Measurements from ENCODE around the gene PPM1H.
A peak's percentile ranks its signal among the peaks of the same experiment; 100 is the strongest.

Gene PPM1H

GRCh38 chr12:62631471-62632410 is 303.2 kb downstream of the PPM1H start:
- peak; percentile 72 for DNase-seq

GRCh38 chr12:62629971-62630739 is 304.8 kb downstream of the PPM1H start:
- DNase-seq: peak; percentile 81

GRCh38 chr12:62629413-62629812 is 305.5 kb downstream of the PPM1H start:
- no peak for DNase-seq

- no peak for DNase-seq
Observed at GRCh38 chr12:62627181-62627580, 307.8 kb downstream of the PPM1H start.

- DNase-seq: no peak
Observed at GRCh38 chr12:62625228-62625627, 309.7 kb downstream of the PPM1H start.

GRCh38 chr12:62622177-62622576 is 312.8 kb downstream of the PPM1H start:
- no peak for DNase-seq

GRCh38 chr12:62621101-62621638 is 313.8 kb downstream of the PPM1H start:
- DNase-seq: peak; percentile 92

- no peak for DNase-seq
Observed at GRCh38 chr12:62618930-62619329, 316.0 kb downstream of the PPM1H start.

GRCh38 chr12:62618319-62618718 is 316.6 kb downstream of the PPM1H start:
- DNase-seq: no peak

GRCh38 chr12:62613081-62613480 is 321.9 kb downstream of the PPM1H start:
- no peak for DNase-seq

GRCh38 chr12:62606654-62607053 is 328.3 kb downstream of the PPM1H start:
- no peak for DNase-seq

- DNase-seq: no peak
Observed at GRCh38 chr12:62605981-62606380, 329.0 kb downstream of the PPM1H start.

- DNase-seq: no peak
Observed at GRCh38 chr12:62604871-62605270, 330.1 kb downstream of the PPM1H start.

- DNase-seq: no peak
Observed at GRCh38 chr12:62604373-62604772, 330.6 kb downstream of the PPM1H start.

- no peak for DNase-seq
Observed at GRCh38 chr12:62603811-62604098, 331.2 kb downstream of the PPM1H start.

- DNase-seq: peak; percentile 93
Observed at GRCh38 chr12:62603061-62603810, 331.7 kb downstream of the PPM1H start.

GRCh38 chr12:62602255-62603060 is 332.5 kb downstream of the PPM1H start:
- peak; percentile 93 for DNase-seq

GRCh38 chr12:62601765-62602164 is 333.2 kb downstream of the PPM1H start:
- no peak for DNase-seq

GRCh38 chr12:62599854-62600437 is 335.0 kb downstream of the PPM1H start:
- no peak for DNase-seq

- no peak for DNase-seq
Observed at GRCh38 chr12:62598846-62599245, 336.1 kb downstream of the PPM1H start.

- no peak for DNase-seq
Observed at GRCh38 chr12:62597253-62597652, 337.7 kb downstream of the PPM1H start.

Measured in COR-L47 (cell line).